Neuronal stem cell (in vitro differentiated cells): ENCODE measurements around the gene SORCS2.

Experiments used
- DNase-seq: peaks from one replicate; pipeline ENCODE4 v3.0.0-alpha.2; 2013; ENCODE audit warnings: low spot score
- H2AFZ ChIP-seq: one replicate; pipeline ENCODE4 v1.6.1; 2013; ENCODE audit warnings: mild to moderate bottlenecking, low read length, inconsistent platforms
- H2AK5ac ChIP-seq: 2 replicates; pipeline ENCODE4 v1.6.1; 2013; ENCODE audit warnings: low read depth, mild to moderate bottlenecking, inconsistent platforms, low read length, moderate library complexity, mixed read lengths
- H2BK120ac ChIP-seq: 2 replicates; pipeline ENCODE4 v1.6.1; 2013; ENCODE audit warnings: low read depth, mild to moderate bottlenecking, inconsistent platforms, low read length, moderate library complexity, mixed read lengths
- H2BK12ac ChIP-seq: one replicate; pipeline ENCODE4 v1.6.1; 2013; ENCODE audit warnings: low read length, inconsistent platforms
- H2BK15ac ChIP-seq: 2 replicates; pipeline ENCODE4 v1.6.1; 2013; ENCODE audit warnings: mild to moderate bottlenecking, low read length, inconsistent platforms, mixed read lengths
- H2BK5ac ChIP-seq: one replicate; pipeline ENCODE4 v1.6.1; 2013; ENCODE audit warnings: inconsistent platforms, mild to moderate bottlenecking, low read length, moderate library complexity
- H3K14ac ChIP-seq: one replicate; pipeline ENCODE4 v1.6.1; 2013; ENCODE audit warnings: low read length, inconsistent platforms
- H3K18ac ChIP-seq: 2 replicates; pipeline ENCODE4 v1.6.1; 2013; ENCODE audit warnings: low read length, inconsistent platforms
- H3K23ac ChIP-seq: 2 replicates; pipeline ENCODE4 v1.6.1; 2013; ENCODE audit warnings: low read depth, mild to moderate bottlenecking, mixed read lengths, low read length, inconsistent platforms; ENCODE audit not compliant: poor library complexity
- H3K27ac ChIP-seq: replicated peaks from 3 replicates; pipeline ENCODE4 v1.5.1; 2013; ENCODE audit warnings: low read length, inconsistent platforms
- H3K27me3 ChIP-seq, 3 experiments: 2 replicates each; pipeline ENCODE4 v1.6.1; 2013; ENCODE audit warnings: low read length in 3 of 3, mild to moderate bottlenecking in 2 of 3, inconsistent platforms in 1 of 3, low read depth in 1 of 3, mixed read lengths in 1 of 3, moderate library complexity in 1 of 3; ENCODE audit not compliant: control insufficient read depth in 3 of 3, insufficient read depth in 3 of 3
- H3K36me3 ChIP-seq, 2 donors: replicated peaks in 1 of 2; 2 replicates each; pipeline ENCODE4 v1.6.1; 2013; ENCODE audit warnings: low read length in 2 of 2; ENCODE audit not compliant: control insufficient read depth in 2 of 2, insufficient read depth in 2 of 2
- H3K4ac ChIP-seq: 2 replicates; pipeline ENCODE4 v1.6.1; 2013; ENCODE audit warnings: inconsistent platforms, mild to moderate bottlenecking, low read length, moderate library complexity
- H3K4me1 ChIP-seq, 2 donors: 1 replicate in 1 of 2; 2 replicates in 1 of 2; pipeline ENCODE4 v1.6.1; 2013; ENCODE audit warnings: low read length in 2 of 2, low read depth in 1 of 2; ENCODE audit not compliant: control insufficient read depth in 2 of 2, insufficient read depth in 1 of 2
- H3K4me2 ChIP-seq: one replicate; pipeline ENCODE4 v1.6.1; 2013; ENCODE audit warnings: mild to moderate bottlenecking, low read length, inconsistent platforms; ENCODE audit not compliant: insufficient read depth, poor library complexity, severe bottlenecking
- H3K4me3 ChIP-seq, 2 donors: 2 replicates each; pipeline ENCODE4 v1.5.1; 2013; ENCODE audit warnings: low read length in 2 of 2, mild to moderate bottlenecking in 2 of 2, inconsistent platforms in 1 of 2, moderate library complexity in 1 of 2
- H3K79me1 ChIP-seq: one replicate; pipeline ENCODE4 v1.6.1; 2013; ENCODE audit warnings: low read depth, mild to moderate bottlenecking, inconsistent platforms, low read length, moderate library complexity
- H3K9ac ChIP-seq: one replicate; pipeline ENCODE4 v1.6.1; 2013; ENCODE audit warnings: mild to moderate bottlenecking, low read depth, low read length, inconsistent platforms; ENCODE audit not compliant: poor library complexity
- H3K9me3 ChIP-seq, 2 donors: replicated peaks in 1 of 2; 2 replicates each; pipeline versions ENCODE3 to v1.6.1; 2013; ENCODE audit warnings: low read length in 2 of 2, mild to moderate bottlenecking in 2 of 2, inconsistent platforms in 1 of 2, low read depth in 1 of 2, mixed read lengths in 1 of 2, moderate library complexity in 1 of 2; ENCODE audit not compliant: control insufficient read depth in 2 of 2, insufficient read depth in 1 of 2
- H4K8ac ChIP-seq: one replicate; pipeline ENCODE4 v1.6.1; 2013; ENCODE audit warnings: low read depth, mild to moderate bottlenecking, inconsistent platforms, low read length, moderate library complexity
- H4K91ac ChIP-seq: one replicate; pipeline ENCODE4 v1.6.1; 2013; ENCODE audit warnings: low read length, low read depth, mild to moderate bottlenecking, inconsistent platforms; ENCODE audit not compliant: poor library complexity
- WGBS, 2 donors: extraction: QIAGEN DNeasy Blood & Tissue Kit; methylation state at CpG; one replicate each; pipeline ENCODE4 v1.1.7; 2013; ENCODE audit warnings: missing lambda C conversion rate in 2 of 2, mixed read lengths in 1 of 2; ENCODE audit not compliant: insufficient read length in 2 of 2, insufficient replicate concordance in 1 of 2; ENCODE audit errors: extremely low coverage in 2 of 2; 5-methylcytosine and 5-hydroxymethylcytosine counted together

SORCS2 gene

DNA sequence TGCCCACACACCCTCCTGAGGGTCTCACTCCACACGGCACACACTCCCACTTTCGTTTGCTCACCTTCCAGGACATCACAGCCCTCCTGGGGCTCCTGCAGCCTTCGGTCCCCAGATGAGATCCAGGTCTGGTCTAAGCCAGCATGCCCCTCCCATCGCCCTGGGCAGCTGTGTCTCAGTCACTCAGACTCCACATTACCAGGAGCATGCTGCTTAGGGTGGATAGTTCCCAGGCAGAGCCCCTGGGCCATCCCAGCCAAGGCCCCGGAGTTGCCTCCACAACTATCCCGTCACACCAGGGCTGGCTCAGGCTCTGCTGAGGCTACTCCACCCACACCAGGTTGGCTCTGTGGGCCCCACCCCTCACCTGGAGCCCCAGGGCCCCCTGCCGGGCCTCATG lies 292.8 kb downstream of the SORCS2 start:
- Histone ChIP-seq H3K4me2 (no peak overlapping the region), H3K79me1 (no peaks in the 10 kb centered on the region), H3K36me3 (no peaks in the 10 kb centered on the region), H2AFZ (no peak overlapping the region), H4K8ac (no peak overlapping the region), H3K9me3 (no peaks in the 10 kb centered on the region), H2BK120ac (no peak overlapping the region), H3K9ac (no peak overlapping the region), H2BK12ac (no peak overlapping the region), H3K27me3 (peaks cover 0 to 27% (median 0%) of the 10 kb centered on the region in 3 experiments), H3K14ac (peak overlapping the region; percentile 91), H3K4me3 (no peak overlapping the region), H3K4me1 (peaks cover 0 to 18% of the 10 kb centered on the region in 2 donors), H3K27ac (no peak overlapping the region), H3K23ac (no peak overlapping the region), H4K91ac (no peak overlapping the region), H3K4ac (peak overlapping the region; percentile 80), H2BK5ac (peak overlapping the region; percentile 15), H2BK15ac (peak overlapping the region; percentile 40), H3K18ac (peak overlapping the region; percentile 78), H2AK5ac (peak overlapping the region; percentile 98)
- no peak for DNase-seq
- no CpG with 5 or more reads among the region's 7 CpGs for WGBS, 2 donors

DNA sequence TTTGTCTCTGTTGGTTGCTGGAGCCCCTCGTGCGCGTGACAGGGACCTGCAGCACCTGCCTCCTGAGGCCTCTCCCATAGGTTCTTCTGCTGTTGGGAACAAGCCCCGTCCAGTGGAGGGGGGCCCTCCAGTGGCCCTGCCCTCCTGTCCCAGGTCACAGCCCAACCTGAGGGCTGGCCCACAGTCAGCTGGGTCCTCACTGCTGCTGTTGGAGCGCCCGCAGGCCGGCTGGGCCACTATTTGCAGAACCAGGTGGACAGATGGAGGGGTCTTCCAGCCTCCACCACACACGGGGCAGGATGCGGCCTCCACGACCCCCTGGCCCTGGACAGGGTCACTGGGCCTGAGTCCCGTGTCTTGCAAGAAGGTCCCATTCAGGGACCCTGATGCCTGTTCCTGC lies 293.8 kb downstream of the SORCS2 start:
- WGBS, 2 donors: no CpG with 5 or more reads among the region's 11 CpGs
- peaks cover 0 to 27% (median 0%) of the 10 kb centered on the region in 3 experiments for H3K27me3 ChIP-seq

DNA sequence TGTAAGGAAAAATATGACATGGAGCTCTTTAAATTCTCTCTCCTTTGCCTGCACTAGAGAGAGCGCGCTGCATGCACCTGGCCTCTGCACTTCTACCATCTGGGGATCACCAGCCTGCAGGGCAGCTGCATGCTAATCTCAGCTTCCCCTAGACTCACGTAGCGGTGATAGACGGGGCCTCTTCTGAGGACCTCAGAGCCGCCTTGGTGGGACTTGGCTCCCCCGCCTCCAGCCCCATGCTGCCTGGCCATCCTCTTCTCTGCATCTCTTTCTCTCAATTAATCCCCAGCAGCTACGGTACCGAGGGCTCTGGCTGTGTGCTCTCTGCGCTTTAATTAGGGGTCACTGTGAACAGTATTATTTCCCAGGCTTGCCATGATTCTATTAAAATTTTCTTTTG lies 295.2 kb downstream of the SORCS2 start:
- Histone ChIP-seq H3K23ac (no peak overlapping the region), H3K4me1 (peaks cover 0 to 18% of the 10 kb centered on the region in 2 donors), H4K91ac (no peak overlapping the region), H3K14ac (no peak overlapping the region), H2AK5ac (no peak overlapping the region), H3K4me3 (no peak overlapping the region), H3K4me2 (no peak overlapping the region), H3K9me3 (peaks cover 0 to 2% of the 10 kb centered on the region in 2 donors), H2BK5ac (peak overlapping the region; percentile 1), H2BK15ac (no peak overlapping the region), H2AFZ (no peak overlapping the region), H3K27ac (no peak overlapping the region), H3K79me1 (no peaks in the 10 kb centered on the region), H3K27me3 (peaks cover 0 to 24% (median 0%) of the 10 kb centered on the region in 3 experiments), H4K8ac (no peak overlapping the region), H2BK120ac (no peak overlapping the region), H3K4ac (no peak overlapping the region), H2BK12ac (no peak overlapping the region), H3K9ac (no peak overlapping the region), H3K18ac (no peak overlapping the region), H3K36me3 (no peaks in the 10 kb centered on the region)
- no peak for DNase-seq
- WGBS, 2 donors: no CpG with 5 or more reads among the region's 10 CpGs

More for the DNA sequence above, 293.8 kb downstream of the SORCS2 start:
- Histone ChIP-seq H3K36me3 (no peaks in the 10 kb centered on the region), H3K14ac (no peak overlapping the region), H2AK5ac (peak overlapping the region; percentile 98), H3K4ac (peak overlapping the region; percentile 41), H3K9me3 (no peaks in the 10 kb centered on the region), H3K4me2 (no peak overlapping the region), H3K9ac (no peak overlapping the region), H2BK5ac (no peak overlapping the region), H2BK12ac (peak overlapping the region; percentile 86), H3K18ac (peak overlapping the region; percentile 92), H3K23ac (peak overlapping the region; percentile 75), H4K8ac (no peak overlapping the region), H2BK15ac (peak overlapping the region; percentile 91), H2BK120ac (no peak overlapping the region), H3K4me1 (peaks cover 0 to 18% of the 10 kb centered on the region in 2 donors), H3K79me1 (no peaks in the 10 kb centered on the region), H3K27ac (no peak overlapping the region), H2AFZ (no peak overlapping the region), H4K91ac (no peak overlapping the region), H3K4me3 (no peak overlapping the region)
- no peak for DNase-seq

DNA sequence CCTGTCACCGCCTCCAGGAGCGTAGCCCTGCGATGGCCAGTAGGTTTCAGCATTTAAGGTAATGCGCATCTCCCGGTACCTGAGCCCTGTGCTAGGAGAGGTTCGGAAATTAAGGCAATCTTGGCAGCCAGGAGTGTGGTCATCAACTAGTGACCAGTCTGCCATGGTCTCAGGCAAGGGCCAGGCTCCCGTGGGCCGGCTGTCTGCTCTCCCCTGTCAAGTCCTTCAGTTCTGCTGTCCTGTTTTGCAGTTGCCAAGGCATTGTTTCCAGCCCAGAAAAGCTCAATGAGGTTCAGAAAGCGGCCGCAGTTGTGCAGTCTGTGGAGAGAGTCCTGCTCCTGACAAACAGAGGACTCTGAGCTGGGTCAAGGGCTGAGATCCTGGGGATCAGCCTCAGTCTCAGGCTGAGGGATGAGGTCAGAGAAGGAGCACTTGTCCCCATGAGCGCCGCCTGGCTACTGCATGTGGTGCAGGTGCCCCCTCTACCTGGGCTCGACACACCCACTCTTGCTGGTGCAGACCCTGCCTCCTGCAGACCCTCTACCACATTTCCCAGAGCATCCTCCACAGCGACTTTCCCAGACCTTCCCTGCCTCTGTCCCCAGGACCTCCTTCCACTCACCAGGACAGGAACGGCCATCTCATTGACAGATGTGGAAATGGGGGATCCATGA lies 295.8 kb downstream of the SORCS2 start:
- peaks cover 0 to 24% (median 0%) of the 10 kb centered on the region in 3 experiments for H3K27me3 ChIP-seq
- H3K4me2 ChIP-seq: no peak overlapping the region
- no peak overlapping the region for H2BK120ac ChIP-seq
- H2BK5ac ChIP-seq: peak overlapping the region; percentile 43
- peaks cover 0 to 2% of the 10 kb centered on the region in 2 donors for H3K9me3 ChIP-seq
- H3K36me3 ChIP-seq: no peaks in the 10 kb centered on the region
- peak overlapping the region; percentile 71 for H3K18ac ChIP-seq
- peak overlapping the region; percentile 76 for H2AK5ac ChIP-seq
- peak overlapping the region in 1 of 2 donors; percentile 31 for H3K4me3 ChIP-seq
- no peak overlapping the region for H2BK12ac ChIP-seq
- H3K23ac ChIP-seq: peak overlapping the region; percentile 34
- H3K9ac ChIP-seq: no peak overlapping the region
- DNase-seq: no peak
- H3K79me1 ChIP-seq: no peaks in the 10 kb centered on the region
- peak overlapping the region; percentile 43 for H3K14ac ChIP-seq
- no peak overlapping the region for H3K27ac ChIP-seq
- H3K4ac ChIP-seq: no peak overlapping the region
- H2BK15ac ChIP-seq: no peak overlapping the region
- WGBS, 2 donors: no CpG with 5 or more reads among the region's 15 CpGs
- H2AFZ ChIP-seq: no peak overlapping the region
- H4K8ac ChIP-seq: no peak overlapping the region
- H4K91ac ChIP-seq: no peak overlapping the region
- H3K4me1 ChIP-seq: peaks cover 0 to 18% of the 10 kb centered on the region in 2 donors
